Liver (tissue), 9 donors: ENCODE data around the gene KCNIP4. TPM values are rescaled to one million over a fixed set of nuclear protein-coding genes. Genes with fewer than 3 reads are reported as not detected.

Experiments used
- DNase-seq: peaks from one replicate; pipeline ENCODE4 v3.0.0-alpha.2; 2017; ENCODE audit warnings: low spot score
- H3K27ac ChIP-seq, 2 donors: one replicate each; pipeline ENCODE4 v1.7.0; 2013; ENCODE audit warnings: inconsistent platforms in 2 of 2, low read length in 2 of 2, control low read depth in 1 of 2, low read depth in 1 of 2, mild to moderate bottlenecking in 1 of 2
- H3K27me3 ChIP-seq, 4 donors: one replicate each; pipeline versions ENCODE4 v1.6.1 to v1.7.0; 2013; ENCODE audit warnings: low read length in 3 of 4, inconsistent platforms in 1 of 4, mild to moderate bottlenecking in 1 of 4, moderate library complexity in 1 of 4; ENCODE audit not compliant: control insufficient read depth in 4 of 4, insufficient read depth in 4 of 4
- H3K36me3 ChIP-seq, 4 donors: one replicate each; pipeline versions ENCODE4 v1.6.1 to v1.7.0; 2013; ENCODE audit warnings: low read length in 3 of 4, mild to moderate bottlenecking in 3 of 4, low read depth in 1 of 4, moderate library complexity in 1 of 4; ENCODE audit not compliant: control insufficient read depth in 4 of 4, insufficient read depth in 3 of 4
- H3K4me1 ChIP-seq, 4 donors: one replicate each; pipeline versions ENCODE4 v1.6.1 to v1.7.0; 2013; ENCODE audit warnings: low read length in 3 of 4, mild to moderate bottlenecking in 3 of 4, moderate library complexity in 1 of 4; ENCODE audit not compliant: control insufficient read depth in 4 of 4, insufficient read depth in 4 of 4
- H3K4me3 ChIP-seq, 3 donors: one replicate each; pipeline versions ENCODE4 v1.6.1 to v1.7.0; 2013; ENCODE audit warnings: low read length in 3 of 3, control low read depth in 1 of 3, low read depth in 1 of 3, mild to moderate bottlenecking in 1 of 3
- H3K9ac ChIP-seq, 2 donors: one replicate each; pipeline ENCODE4 v1.7.0; 2013; ENCODE audit warnings: low read length in 2 of 2, mild to moderate bottlenecking in 2 of 2, moderate library complexity in 2 of 2, control low read depth in 1 of 2, low read depth in 1 of 2
- H3K9me3 ChIP-seq, 4 donors: one replicate each; pipeline versions ENCODE4 v1.6.1 to v1.7.0; 2013; ENCODE audit warnings: low read length in 3 of 4; ENCODE audit not compliant: control insufficient read depth in 4 of 4
- ATF3 ChIP-seq: IDR thresholded peaks from 2 replicates; pipeline ENCODE4 v1.6.1; 2016; ENCODE audit warnings: antibody characterized with exemption
- CTCF ChIP-seq: fragments of 150-350 bp; IDR thresholded peaks from 2 replicates; pipeline ENCODE4 v1.5.1; 2017; ENCODE audit warnings: improper control_type of control experiment, low read depth, low read length; ENCODE audit not compliant: missing input control
- EGR1 ChIP-seq, 2 donors: IDR thresholded peaks; 2 replicates each; pipeline ENCODE4 v1.6.1; 2016 to 2018; ENCODE audit warnings: antibody characterized with exemption in 2 of 2, low read depth in 2 of 2
- FOXA1 ChIP-seq: IDR thresholded peaks from 2 replicates; pipeline ENCODE4 v1.6.1; 2016; ENCODE audit warnings: antibody characterized with exemption
- FOXA2 ChIP-seq: IDR thresholded peaks from 2 replicates; pipeline ENCODE4 v1.6.1; 2016; ENCODE audit warnings: antibody characterized with exemption
- GABPA ChIP-seq, 2 donors: IDR thresholded peaks in 1 of 2; conservative IDR thresholded peaks in 1 of 2; 2 replicates each; pipeline ENCODE4 v1.6.1; 2016; ENCODE audit warnings: antibody characterized with exemption in 2 of 2, mild to moderate bottlenecking in 1 of 2, moderate library complexity in 1 of 2
- HNF4A ChIP-seq, 2 donors: conservative IDR thresholded peaks; 2 replicates each; pipeline ENCODE4 v1.6.1; 2016; ENCODE audit warnings: antibody characterized with exemption in 2 of 2, mild to moderate bottlenecking in 2 of 2
- HNF4G ChIP-seq: IDR thresholded peaks from 2 replicates; pipeline ENCODE4 v1.6.1; 2016; ENCODE audit warnings: antibody characterized with exemption
- JUND ChIP-seq, 2 donors: IDR thresholded peaks; 2 replicates each; pipeline ENCODE4 v1.6.1; 2016; ENCODE audit warnings: antibody characterized with exemption in 2 of 2
- NR2F2 ChIP-seq: IDR thresholded peaks from 2 replicates; pipeline ENCODE4 v1.6.1; 2016; ENCODE audit warnings: antibody characterized with exemption
- RAD21 ChIP-seq, 2 donors: IDR thresholded peaks; 2 replicates each; pipeline ENCODE4 v1.6.1; 2016; ENCODE audit warnings: antibody characterized with exemption in 2 of 2, mild to moderate bottlenecking in 2 of 2
- RXRA ChIP-seq, 2 donors: IDR thresholded peaks; 2 replicates each; pipeline ENCODE4 v1.6.1; 2017 to 2018; ENCODE audit warnings: antibody characterized with exemption in 2 of 2, mild to moderate bottlenecking in 1 of 2
- SP1 ChIP-seq: IDR thresholded peaks from 2 replicates; pipeline ENCODE4 v1.6.1; 2018; ENCODE audit warnings: antibody characterized with exemption, mild to moderate bottlenecking
- TAF1 ChIP-seq: conservative IDR thresholded peaks from 2 replicates; pipeline ENCODE4 v1.6.1; 2016; ENCODE audit warnings: antibody characterized with exemption, mild to moderate bottlenecking
- YY1 ChIP-seq: IDR thresholded peaks from 2 replicates; pipeline ENCODE4 v1.6.1; 2016; ENCODE audit warnings: antibody characterized with exemption, mild to moderate bottlenecking
- ZBTB33 ChIP-seq: IDR thresholded peaks from 2 replicates; pipeline ENCODE4 v1.6.1; 2016; ENCODE audit warnings: antibody characterized with exemption
- WGBS: extraction: QIAGEN DNeasy Blood & Tissue Kit; methylation state at CpG from one replicate; pipeline ENCODE4 v1.1.7; 2013; 5-methylcytosine and 5-hydroxymethylcytosine counted together
- polyA plus RNA-seq, 2 donors: library from polyadenylated mRNA; stranded (reverse) in 1 of 2; unstranded in 1 of 2; fragments of 200-250 nt in 1 of 2; fragments of >200 nt in 1 of 2; fragmentation: Nextera tagmentation in 1 of 2; extraction: Ambion mirVana in 1 of 2; gene quantifications; one replicate each; pipeline versions ENCODE4 v1.2.1 to v1.2.3, GENCODE V29; 2013 to 2015
- total RNA-seq, 2 donors: library from RNA; depleted of rRNA; stranded (reverse); fragments of >200 nt; gene quantifications; one replicate each; pipeline ENCODE4 v1.2.3, GENCODE V29; 2014
- TF ChIP-seq, protein P1 (sequence below): IDR thresholded peaks from 2 replicates; pipeline ENCODE4 v1.6.1; 2016; ENCODE audit warnings: antibody characterized with exemption
- TF ChIP-seq, protein P2 (sequence below): IDR thresholded peaks from 2 replicates; pipeline ENCODE4 v1.6.1; 2016; ENCODE audit warnings: antibody characterized with exemption, mild to moderate bottlenecking
- donor health status: healthy.
- donor health status: healthy.
- donor health status: healthy.
- donor health status: healthy.
- donor health status: healthy.

The KCNIP4 gene
- total and polyA plus RNA-seq, 4 donors: 0.08 to 0.14 TPM; not detected in 2

DNA sequence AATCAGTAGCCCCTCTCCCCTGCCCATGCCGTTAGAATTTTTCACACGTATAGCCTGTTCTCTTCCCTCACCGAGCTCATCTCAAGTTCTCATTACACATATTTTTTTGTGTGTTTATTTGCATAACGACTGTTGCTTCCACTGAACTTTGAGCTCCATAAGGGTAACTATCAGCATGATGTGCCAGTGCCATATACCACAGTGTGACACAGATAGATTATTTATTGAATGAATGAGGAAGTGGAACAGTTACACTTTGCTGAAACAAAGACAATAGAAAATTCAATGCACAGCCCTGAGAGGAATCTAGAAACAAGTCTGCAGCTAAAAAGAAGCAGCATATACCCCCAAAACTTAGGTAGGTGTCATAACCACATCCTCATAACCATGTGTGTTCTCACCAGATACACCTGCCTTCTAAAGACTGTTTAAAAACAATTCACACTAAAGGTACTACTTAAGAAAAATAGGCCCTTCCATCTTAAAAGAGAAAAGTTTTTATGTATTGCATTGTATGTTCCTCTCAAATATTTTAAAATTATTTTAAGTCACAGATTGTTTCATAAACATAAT lies 858.4 kb downstream of the KCNIP4 start:
- no peaks in the 10 kb centered on the region for H3K4me1 ChIP-seq
- no peak overlapping the region for H3K27ac ChIP-seq
- peaks cover 0 to 4% (median under 1%) of the 10 kb centered on the region in 4 donors for H3K9me3 ChIP-seq
- DNase-seq: no peak
- no peaks in the 10 kb centered on the region for H3K36me3 ChIP-seq
- H3K4me3 ChIP-seq: no peak overlapping the region
- 51% methylated on average over 4 of the region's 4 CpGs for WGBS
- peaks cover 0 to 3% (median 0%) of the 10 kb centered on the region in 4 donors for H3K27me3 ChIP-seq
- no peak overlapping the region for H3K9ac ChIP-seq
- TF ChIP-seq RAD21 (IDR thresholded peaks at IDR 0.05) (no peak), GABPA (IDR thresholded peaks at IDR 0.05 in 1 of 2, conservative IDR thresholded peaks at IDR 0.05 in 1 of 2) (no peak), ZBTB33 (no peak), CTCF (no peak), SP1 (no peak), FOXA2 (no peak), NR2F2 (no peak), FOXA1 (no peak), TAF1 (no peak), YY1 (no peak), HNF4G (no peak), ATF3 (no peak), EGR1 (IDR thresholded peaks at IDR 0.05; ENCODE audit: low read depth in 2 of 2) (no peak), JUND (IDR thresholded peaks at IDR 0.05) (no peak), RXRA (IDR thresholded peaks at IDR 0.05) (no peak), HNF4A (conservative IDR thresholded peaks at IDR 0.05) (no peak)
- TF ChIP-seq, protein P1, sequence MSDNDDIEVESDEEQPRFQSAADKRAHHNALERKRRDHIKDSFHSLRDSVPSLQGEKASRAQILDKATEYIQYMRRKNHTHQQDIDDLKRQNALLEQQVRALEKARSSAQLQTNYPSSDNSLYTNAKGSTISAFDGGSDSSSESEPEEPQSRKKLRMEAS: no peak
- TF ChIP-seq, protein P2, sequence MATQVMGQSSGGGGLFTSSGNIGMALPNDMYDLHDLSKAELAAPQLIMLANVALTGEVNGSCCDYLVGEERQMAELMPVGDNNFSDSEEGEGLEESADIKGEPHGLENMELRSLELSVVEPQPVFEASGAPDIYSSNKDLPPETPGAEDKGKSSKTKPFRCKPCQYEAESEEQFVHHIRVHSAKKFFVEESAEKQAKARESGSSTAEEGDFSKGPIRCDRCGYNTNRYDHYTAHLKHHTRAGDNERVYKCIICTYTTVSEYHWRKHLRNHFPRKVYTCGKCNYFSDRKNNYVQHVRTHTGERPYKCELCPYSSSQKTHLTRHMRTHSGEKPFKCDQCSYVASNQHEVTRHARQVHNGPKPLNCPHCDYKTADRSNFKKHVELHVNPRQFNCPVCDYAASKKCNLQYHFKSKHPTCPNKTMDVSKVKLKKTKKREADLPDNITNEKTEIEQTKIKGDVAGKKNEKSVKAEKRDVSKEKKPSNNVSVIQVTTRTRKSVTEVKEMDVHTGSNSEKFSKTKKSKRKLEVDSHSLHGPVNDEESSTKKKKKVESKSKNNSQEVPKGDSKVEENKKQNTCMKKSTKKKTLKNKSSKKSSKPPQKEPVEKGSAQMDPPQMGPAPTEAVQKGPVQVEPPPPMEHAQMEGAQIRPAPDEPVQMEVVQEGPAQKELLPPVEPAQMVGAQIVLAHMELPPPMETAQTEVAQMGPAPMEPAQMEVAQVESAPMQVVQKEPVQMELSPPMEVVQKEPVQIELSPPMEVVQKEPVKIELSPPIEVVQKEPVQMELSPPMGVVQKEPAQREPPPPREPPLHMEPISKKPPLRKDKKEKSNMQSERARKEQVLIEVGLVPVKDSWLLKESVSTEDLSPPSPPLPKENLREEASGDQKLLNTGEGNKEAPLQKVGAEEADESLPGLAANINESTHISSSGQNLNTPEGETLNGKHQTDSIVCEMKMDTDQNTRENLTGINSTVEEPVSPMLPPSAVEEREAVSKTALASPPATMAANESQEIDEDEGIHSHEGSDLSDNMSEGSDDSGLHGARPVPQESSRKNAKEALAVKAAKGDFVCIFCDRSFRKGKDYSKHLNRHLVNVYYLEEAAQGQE: no peak
